GM21717 (cell line): ENCODE measurements around the gene PRAMEF2.
"Not testable (repeated sequence)": the region's sequence is repeated elsewhere in the genome, so short reads cannot be mapped to it uniquely, and the experiment has no call there.

Source experiments
- ATAC-seq: cut with Tn5 transposase; IDR thresholded peaks from one replicate; pipeline ENCODE4 v1.9.1; 2021; ENCODE audit warnings: mild to moderate bottlenecking, moderate library complexity; ENCODE audit not compliant: unreplicated experiment

The PRAMEF2 gene

GRCh38 chr1:12856786-12857185, at the start of gene PRAMEF2:
Gene PRAMEF2 (plus strand): TSS chr1:12857086. CDS start chr1:12859010, 1,924 bp downstream.
- not testable (repeated sequence) for ATAC-seq

DNA sequence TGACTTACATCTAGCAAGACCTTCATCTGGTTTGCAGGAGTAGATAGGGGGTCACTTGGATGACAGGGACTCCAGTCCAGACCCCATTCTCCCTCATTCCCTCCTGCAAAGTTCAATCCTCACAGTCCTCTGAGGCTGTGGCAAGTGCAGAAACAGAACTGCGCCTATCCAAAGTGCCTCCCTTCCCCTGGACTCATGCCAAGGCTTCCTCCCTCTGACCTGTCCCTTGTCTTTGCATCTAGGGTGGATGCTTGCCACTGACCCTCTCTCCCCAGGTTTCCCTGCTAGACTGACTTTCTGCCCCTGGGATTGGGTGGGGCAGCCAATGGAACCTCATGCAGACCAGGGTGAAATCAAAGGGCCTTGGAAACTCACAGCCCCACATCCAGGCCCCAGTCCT, 47.0 kb upstream of the PRAMEF2 start:
- ATAC-seq, result no peak

DNA sequence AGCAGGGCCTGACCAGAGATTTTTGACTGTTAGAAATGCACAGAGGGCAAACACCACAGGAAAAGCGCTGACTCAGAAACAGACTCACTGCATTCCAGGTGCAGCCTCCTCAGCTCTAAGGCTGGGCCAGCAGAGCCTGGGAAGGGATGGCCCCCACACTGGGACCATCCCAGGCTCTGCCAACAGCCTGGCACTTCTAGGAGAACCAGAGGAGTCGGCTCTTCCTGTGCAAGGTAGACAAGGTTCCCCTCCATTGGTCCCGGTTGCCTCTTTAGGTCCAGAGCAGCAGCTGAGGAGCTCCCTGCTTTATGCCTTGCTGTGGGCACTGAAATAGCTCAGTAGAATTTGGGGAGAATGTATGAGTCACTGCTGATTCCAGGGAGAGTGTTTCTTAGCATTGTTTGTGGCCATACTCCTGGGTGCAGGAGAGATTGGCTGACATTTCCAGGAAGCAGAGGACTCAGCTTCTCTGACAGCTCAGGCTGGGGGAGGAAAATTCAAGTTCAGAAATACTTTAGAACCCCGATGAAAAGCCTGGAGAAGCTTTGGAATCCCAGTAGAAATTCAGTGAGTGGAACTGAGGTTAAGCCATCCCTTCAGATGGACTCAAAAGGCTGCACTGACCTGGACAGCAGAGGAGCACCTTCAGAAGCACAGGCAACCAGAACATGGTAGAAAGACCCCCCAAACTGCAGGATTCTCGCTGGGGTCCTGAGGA, 46.0 kb upstream of the PRAMEF2 start:
- no peak for ATAC-seq

DNA sequence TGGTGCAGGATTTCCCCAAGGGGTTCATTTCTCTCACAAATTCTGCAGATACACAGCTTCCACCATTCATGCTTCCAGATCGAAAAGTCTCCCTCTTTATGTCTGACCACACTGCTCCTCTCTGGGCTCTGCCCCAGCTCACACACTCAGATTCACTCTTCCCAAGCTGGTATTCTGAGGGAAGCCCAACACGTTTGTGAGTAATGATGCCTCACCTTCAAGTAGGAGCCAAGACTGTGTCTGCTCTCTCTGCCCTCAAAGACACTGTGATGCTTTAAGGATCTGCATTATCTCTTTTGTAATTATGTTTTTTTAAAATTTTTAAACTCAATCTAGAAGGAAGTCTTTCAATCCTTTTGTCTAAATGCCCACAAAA, 45.5 kb upstream of the PRAMEF2 start:
- no peak for ATAC-seq

DNA sequence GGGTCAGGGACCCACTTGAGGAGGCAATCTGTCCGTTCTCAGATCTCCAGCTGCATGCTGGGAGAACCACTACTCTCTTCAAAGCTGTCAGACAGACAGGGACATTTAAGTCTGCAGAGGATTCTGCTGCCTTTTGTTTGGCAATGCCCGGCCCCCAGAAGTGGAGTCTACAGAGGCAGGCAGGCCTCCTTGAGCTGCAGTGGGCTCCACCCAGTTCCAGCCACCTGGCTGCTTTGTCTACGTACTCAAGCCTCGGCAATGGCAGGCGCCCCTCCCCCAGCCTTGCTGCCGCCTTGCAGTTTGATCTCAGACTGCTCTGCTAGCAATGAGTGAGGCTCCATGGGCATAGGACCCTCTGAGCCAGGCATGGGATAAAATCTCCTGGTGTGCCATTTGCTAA, 37.8 kb upstream of the PRAMEF2 start:
- not testable (repeated sequence) for ATAC-seq

GRCh38 chr1:12831310-12831709, 25.6 kb upstream of the PRAMEF2 start, which contains the start of gene PRAMEF11:
Gene PRAMEF11 (minus strand): TSS chr1:12831410. CDS start chr1:12828789, 2,621 bp downstream.
- ATAC-seq, result not testable (repeated sequence)

DNA sequence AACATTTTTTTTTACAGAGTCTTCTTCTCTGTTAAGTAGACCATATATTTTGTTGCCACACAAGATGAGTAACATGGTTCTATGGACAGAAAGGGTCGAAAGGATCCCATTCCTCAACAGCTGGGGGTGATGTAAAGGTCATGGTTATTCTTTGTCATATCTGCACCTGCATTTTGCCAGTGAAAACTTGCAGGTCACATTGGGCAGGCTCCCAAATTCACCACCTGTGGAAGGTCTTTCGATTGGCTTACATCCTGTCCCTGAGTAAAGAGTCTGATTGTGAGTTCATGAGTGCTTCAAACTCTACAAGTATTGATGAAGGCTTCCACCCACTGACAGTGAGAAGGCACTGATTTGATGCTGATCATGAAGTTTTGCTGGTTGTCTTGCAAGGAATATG, 23.6 kb upstream of the PRAMEF2 start:
- not testable (repeated sequence) for ATAC-seq

GRCh38 chr1:12848620-12849019, 8.3 kb upstream of the PRAMEF2 start, which contains the start of gene HNRNPCL1:
Gene HNRNPCL1 (minus strand): TSS chr1:12848720. CDS start chr1:12848289, 431 bp downstream.
- ATAC-seq, result not testable (repeated sequence)

GRCh38 chr1:12851779-12852178, 5.1 kb upstream of the PRAMEF2 start:
- ATAC-seq, result no peak

DNA sequence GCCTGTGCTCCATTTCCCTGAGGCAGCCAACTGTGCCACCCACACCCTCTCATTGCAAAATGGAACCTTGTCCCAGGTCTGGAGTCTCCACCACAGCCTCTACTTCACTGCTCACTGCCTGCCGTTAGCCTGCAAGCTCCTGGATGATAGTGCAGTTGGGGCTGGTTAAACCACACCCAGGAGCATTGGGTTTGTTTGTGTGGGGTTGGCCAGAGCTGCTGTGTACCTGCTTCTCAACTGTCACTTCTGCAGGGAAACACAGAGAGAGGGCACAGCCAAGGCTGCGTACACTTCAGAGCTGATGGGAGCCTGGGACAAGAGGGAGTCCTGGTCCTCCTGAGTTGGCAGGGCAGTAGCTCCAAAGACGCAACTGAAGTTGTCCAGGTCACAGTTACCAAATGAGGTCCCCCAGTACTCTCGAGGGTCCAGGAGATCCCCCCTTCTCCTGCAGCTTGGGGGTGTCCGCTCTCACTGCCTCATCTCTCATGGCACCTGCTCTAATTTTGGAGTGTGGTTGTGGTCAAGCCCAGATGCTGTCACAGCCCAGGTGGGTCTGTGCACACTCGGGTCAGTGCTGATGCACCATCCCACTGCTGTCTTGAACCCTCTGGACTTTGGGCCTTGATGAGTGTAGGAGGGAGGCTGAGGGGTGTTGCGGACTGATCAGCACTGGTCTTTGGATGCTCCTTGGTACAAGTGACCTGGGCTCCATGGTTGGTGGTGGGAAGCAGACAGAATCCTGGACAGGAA, 6.4 kb downstream of the PRAMEF2 start:
- ATAC-seq, result not testable (repeated sequence)

GRCh38 chr1:12878453-12878852, 21.6 kb downstream of the PRAMEF2 start:
- ATAC-seq, result not testable (repeated sequence)

GRCh38 chr1:12886101-12886500, 29.2 kb downstream of the PRAMEF2 start, which contains the start of gene PRAMEF4:
Gene PRAMEF4 (minus strand): TSS chr1:12886201. CDS start chr1:12883394, 2,807 bp downstream.
- not testable (repeated sequence) for ATAC-seq

DNA sequence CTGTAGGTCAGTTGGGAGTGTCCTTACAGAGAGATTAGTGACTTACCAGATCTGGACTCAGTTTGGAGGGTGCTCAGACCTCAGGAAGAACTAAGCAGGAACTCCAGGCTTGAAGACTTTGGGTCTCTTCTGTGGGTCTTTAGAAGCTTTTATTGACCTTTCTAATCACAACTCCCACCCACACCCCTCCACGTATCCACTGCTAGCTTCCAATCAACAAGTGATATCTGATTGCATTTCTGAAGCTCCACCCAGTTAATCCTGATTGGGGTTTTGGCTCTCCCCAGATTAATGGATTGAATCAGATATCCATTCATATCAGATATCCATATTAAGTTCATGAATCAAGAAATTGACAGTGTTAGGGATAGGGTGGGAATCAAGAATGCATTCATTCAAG, 41.3 kb downstream of the PRAMEF2 start, which contains the start of gene PRAMEF10:
PRAMEF10 (minus strand) TSS at position 101 of the 400 bp plus-strand sequence. CDS start 2,423 bp downstream, outside the sequence.
- not testable (repeated sequence) for ATAC-seq

DNA sequence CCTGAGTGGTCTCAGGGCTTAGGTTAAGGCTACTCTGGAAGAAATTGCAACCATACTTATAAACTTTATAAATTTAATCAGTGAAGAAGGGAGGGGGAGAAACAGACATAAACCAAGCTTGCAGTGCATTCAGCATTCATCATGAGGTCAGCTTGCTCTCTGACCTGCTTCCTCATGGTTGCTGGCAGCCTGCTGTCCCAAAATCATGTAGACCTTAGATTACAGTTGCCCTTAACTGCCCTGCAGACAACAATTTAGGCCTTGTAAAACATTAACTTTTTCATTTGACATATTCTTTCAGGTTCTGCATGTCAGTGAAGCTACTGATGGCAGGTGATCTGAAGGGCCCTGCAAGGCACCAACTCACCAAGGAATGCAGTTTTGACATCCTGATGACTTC, 42.3 kb downstream of the PRAMEF2 start:
- ATAC-seq, result not testable (repeated sequence)

GRCh38 chr1:12903793-12904572, 47.1 kb downstream of the PRAMEF2 start:
- ATAC-seq, result not testable (repeated sequence)
